Central memory CD8-positive, alpha-beta T cell (primary cell): Measurements from ENCODE around the gene MTIF2.
"Not testable (repeated sequence)": the region's sequence is repeated elsewhere in the genome, so short reads cannot be mapped to it uniquely, and the experiment has no call there.

Experiments
- ATAC-seq: fragments of 150-1000 bp; cut with Tn5 transposase; replicated peaks from 2 replicates; pipeline ENCODE4 v1.10.0; 2022; ENCODE audit warnings: mild to moderate bottlenecking, moderate FRiP score, moderate number of reproducible peaks; ENCODE audit not compliant: poor library complexity, severe bottlenecking; ENCODE audit errors: extremely low read depth
- DNase-seq, 2 donors: peaks; one replicate each; pipeline ENCODE4 v3.0.0; 2021; ENCODE audit warnings: low spot score in 2 of 2
- H3K27ac Mint-ChIP-seq: one replicate; pipeline ENCODE4 v1.8.0; 2022; ENCODE audit warnings: low read depth, mild to moderate bottlenecking, moderate library complexity, mixed read lengths
- H3K27me3 Mint-ChIP-seq: one replicate; pipeline ENCODE4 v1.8.0; 2022; ENCODE audit warnings: mixed read lengths
- H3K36me3 Mint-ChIP-seq: one replicate; pipeline ENCODE4 v1.8.0; 2022; ENCODE audit warnings: mild to moderate bottlenecking, moderate library complexity, mixed read lengths; ENCODE audit not compliant: insufficient read depth
- H3K4me1 Mint-ChIP-seq: one replicate; pipeline ENCODE4 v1.8.0; 2022; ENCODE audit warnings: mixed read lengths
- H3K4me3 Mint-ChIP-seq: one replicate; pipeline ENCODE4 v1.8.0; 2022; ENCODE audit warnings: mild to moderate bottlenecking, moderate library complexity, mixed read lengths
- H3K9me3 Mint-ChIP-seq: one replicate; pipeline ENCODE4 v1.8.0; 2022; ENCODE audit warnings: mixed read lengths

MTIF2 gene

DNA sequence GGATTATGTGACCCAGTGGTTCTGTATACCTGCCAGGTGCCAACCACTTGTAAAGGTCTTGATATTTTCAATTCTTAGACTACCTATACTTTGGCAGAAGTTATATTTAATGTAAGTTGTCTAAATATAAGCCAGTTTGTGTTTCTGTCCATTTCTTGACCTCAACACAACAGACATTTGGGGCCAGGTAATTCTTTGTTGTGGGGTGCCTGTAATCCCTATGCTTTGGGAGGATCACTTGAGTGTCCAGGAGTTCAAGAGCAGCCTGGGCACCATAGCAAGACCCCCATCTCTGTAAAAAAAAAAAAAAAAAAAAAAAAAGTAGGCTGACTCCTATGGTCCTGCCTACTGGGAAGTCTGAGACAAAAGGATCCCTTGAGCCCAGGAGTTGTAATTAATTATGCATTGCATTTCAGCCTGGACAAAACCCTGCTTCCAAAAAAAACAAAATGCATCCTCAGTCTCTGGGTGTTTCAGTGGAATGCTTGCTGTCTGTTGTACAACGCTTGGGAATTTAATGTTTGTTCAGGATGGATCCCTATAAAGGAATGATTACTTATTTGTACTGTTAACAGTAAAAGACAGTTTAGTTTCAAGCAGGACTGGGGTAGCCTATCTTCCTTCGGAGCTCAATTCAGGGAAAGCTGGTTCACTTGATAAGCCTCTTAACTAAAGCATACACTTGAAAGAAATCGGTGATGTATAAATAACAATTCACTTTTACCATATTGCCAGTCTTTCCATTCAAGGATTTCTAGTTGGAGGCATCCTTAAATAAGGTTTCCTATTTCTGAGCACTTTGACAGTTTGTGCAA, 33.1 kb downstream of the MTIF2 start:
- ATAC-seq (no peak), DNase-seq (no peak)
- Mint-ChIP-seq H3K9me3 (no peaks in the 10 kb centered on the region), H3K36me3 (peaks cover 51% of the 10 kb centered on the region), H3K4me3 (no peak overlapping the region), H3K4me1 (peaks cover 21% of the 10 kb centered on the region), H3K27ac (no peak overlapping the region), H3K27me3 (no peaks in the 10 kb centered on the region)

DNA sequence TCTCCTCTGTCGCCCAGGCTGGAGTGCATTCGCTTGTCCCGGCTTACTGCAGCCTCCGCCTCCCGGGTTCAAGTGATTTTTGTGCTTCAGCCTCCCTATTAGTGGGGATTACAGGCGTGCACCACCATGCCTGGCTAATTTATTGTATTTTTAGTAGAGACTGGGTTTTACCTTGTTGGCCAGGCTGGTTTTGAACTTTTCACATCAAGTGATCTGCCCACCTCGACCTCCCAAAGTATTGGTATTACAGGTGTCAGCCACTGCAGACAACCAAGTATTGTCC, 35.4 kb downstream of the MTIF2 start:
- H3K36me3 Mint-ChIP-seq: peaks cover 41% of the 10 kb centered on the region
- no peak for DNase-seq
- peak overlapping the region; percentile 97 for H3K27ac Mint-ChIP-seq
- H3K27me3 Mint-ChIP-seq: no peaks in the 10 kb centered on the region
- H3K4me1 Mint-ChIP-seq: peaks cover 37% of the 10 kb centered on the region
- no peaks in the 10 kb centered on the region for H3K9me3 Mint-ChIP-seq
- ATAC-seq: no peak
- H3K4me3 Mint-ChIP-seq: peak overlapping the region; percentile 95

DNA sequence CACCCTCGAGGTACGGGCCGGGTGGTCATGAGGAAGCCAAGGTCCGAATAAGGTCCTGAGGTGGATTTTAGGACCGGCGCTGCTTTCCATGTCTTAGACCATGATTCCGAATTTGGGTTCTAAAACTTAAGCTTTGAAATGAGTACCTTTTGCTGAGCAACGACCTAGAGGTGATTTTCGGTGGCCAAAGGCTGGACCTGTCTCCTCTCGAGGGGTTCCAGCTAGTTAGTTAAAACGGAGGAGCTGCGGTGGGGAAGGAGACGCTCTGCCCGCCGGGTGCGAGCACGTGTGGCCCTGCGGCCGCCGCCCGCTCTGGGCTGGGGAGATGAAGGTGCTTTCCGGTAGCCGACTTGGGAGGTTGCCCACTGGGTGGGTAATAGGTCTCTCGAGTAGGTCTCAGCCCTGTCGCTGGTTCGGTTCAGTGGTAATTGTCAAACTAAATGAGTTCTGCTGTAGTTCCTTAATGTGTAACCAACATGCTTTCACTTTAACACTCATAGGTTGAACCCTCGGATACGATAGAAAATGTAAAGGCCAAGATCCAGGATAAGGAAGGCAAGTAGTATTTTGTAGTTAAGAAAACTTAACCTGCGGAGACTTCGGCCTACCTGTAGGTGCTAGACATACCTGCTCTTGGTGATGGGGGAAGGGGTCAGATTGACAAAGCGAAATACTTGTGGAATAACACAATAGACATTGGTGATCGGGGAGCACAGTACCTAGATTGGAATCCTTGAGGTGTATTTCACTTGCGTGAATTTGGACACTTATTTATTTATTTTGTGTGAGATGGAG, 36.0 kb downstream of the MTIF2 start:
- Mint-ChIP-seq H3K9me3 (peaks cover 2% of the 10 kb centered on the region), H3K4me3 (peak overlapping the region; percentile 95), H3K4me1 (peaks cover 43% of the 10 kb centered on the region), H3K36me3 (peaks cover 39% of the 10 kb centered on the region), H3K27ac (peak overlapping the region; percentile 97), H3K27me3 (no peaks in the 10 kb centered on the region)
- DNase-seq (peak; percentile 42 to 72), ATAC-seq (peak; percentile 76)

DNA sequence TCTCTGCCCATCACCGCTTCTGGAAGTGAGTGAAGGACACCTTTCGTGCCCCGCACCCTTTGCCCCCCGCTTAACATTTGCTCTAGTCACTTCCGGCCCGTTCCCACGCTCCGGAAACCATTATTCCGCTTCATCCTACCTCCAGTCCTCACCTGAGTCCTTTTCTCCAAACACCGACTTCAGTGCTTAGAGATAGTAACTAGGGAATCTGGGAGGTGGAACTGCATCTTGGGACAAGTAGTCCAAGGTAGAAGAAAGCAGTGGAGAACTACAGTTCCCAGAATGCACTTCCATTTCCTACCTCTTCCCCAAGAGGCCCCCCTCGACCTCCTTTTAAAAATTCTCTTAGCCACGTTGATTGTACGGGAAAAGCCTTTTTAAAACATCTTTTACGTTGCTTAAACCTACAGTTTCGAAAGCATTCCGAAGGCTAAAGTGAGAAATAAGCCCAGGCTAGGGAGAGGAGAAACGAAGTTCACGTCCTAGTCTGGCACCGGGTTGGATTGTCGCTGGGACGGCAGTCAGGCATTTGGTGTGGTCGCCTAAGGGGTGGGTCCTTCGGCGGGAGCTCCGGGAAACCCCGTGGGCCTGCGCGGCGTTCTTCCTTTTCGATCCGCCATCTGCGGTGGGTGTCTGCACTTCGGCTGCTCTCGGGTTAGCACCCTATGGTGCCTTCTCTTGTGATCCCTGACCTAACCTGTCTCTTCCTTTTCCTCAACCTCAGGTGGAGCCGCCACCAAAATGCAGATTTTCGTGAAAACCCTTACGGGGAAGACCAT, 36.8 kb downstream of the MTIF2 start, which contains the start of the genes CLHC1 and RPS27A:
CLHC1 (minus strand) TSS at position 210 of the 779 bp plus-strand sequence. CDS start 9,882 bp downstream, outside the sequence.
RPS27A (plus strand) TSS at position 605 of the 779 bp plus-strand sequence; CDS start at position 742, 137 bp downstream.
- Mint-ChIP-seq H3K4me1 (peaks cover 49% of the 10 kb centered on the region), H3K27ac (peak within 1 kb of the TSS; percentile 97), H3K4me3 (peak within 1 kb of the TSS; percentile 95), H3K9me3 (peaks cover 4% of the 10 kb centered on the region), H3K27me3 (no peaks in the 10 kb centered on the region), H3K36me3 (peaks cover 37% of the 10 kb centered on the region)
- DNase-seq (peak; percentile 91 to 93), ATAC-seq (peak; percentile 90)

DNA sequence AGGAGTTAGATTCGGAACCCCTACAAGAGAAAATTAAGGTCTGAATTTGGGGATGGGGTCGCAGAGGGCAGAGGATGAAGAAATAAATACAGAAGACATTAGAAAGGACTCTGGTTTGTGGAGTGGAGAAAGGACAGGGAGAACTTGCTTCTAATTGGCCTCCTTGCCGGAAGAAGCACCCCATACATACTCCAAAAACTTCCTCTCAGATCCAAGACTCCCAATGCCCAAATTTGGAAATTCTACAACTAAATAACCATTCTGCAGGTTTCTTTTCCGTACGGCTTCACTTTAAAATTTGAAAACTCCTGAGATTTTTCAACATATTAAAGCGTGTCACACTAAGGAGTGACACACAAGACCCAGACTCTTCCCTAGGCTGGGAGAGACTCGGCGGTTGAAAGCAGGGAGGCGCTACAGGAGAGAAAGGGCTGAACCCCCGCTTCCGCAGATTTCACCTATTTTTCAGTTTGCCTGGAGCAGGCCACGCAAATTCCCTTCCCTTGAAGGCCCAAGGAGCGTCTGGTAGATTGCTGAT, 37.4 kb downstream of the MTIF2 start:
- H3K27me3 Mint-ChIP-seq: no peaks in the 10 kb centered on the region
- peaks cover 4% of the 10 kb centered on the region for H3K9me3 Mint-ChIP-seq
- H3K4me1 Mint-ChIP-seq: peaks cover 49% of the 10 kb centered on the region
- H3K4me3 Mint-ChIP-seq: peak overlapping the region; percentile 95
- no peak for DNase-seq
- H3K27ac Mint-ChIP-seq: peak overlapping the region; percentile 97
- no peak for ATAC-seq
- H3K36me3 Mint-ChIP-seq: peaks cover 35% of the 10 kb centered on the region

DNA sequence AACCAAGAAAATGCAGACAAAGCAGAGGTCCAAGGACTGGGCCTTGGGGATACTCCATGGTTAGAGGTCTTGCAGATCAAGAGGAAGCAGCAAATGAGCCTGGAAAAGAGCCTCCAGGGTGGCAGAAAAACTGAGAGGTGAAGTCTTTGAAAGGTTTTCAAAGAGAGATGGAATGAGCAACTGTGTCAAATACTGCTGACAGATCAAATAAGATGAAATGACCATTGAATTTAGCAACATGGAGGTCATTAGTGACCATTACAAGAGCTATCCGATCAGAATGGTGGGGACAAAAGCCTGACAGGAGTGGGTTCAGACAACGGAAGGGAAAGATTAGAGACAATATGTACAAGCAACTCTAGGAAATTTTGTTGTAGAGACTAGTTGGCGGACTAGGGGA, 38.5 kb downstream of the MTIF2 start:
- peaks cover 28% of the 10 kb centered on the region for H3K36me3 Mint-ChIP-seq
- H3K27ac Mint-ChIP-seq: peak overlapping the region; percentile 97
- peaks cover 4% of the 10 kb centered on the region for H3K9me3 Mint-ChIP-seq
- H3K27me3 Mint-ChIP-seq: no peaks in the 10 kb centered on the region
- peak overlapping the region; percentile 95 for H3K4me3 Mint-ChIP-seq
- ATAC-seq (no peak), DNase-seq (no peak)
- peaks cover 49% of the 10 kb centered on the region for H3K4me1 Mint-ChIP-seq

DNA sequence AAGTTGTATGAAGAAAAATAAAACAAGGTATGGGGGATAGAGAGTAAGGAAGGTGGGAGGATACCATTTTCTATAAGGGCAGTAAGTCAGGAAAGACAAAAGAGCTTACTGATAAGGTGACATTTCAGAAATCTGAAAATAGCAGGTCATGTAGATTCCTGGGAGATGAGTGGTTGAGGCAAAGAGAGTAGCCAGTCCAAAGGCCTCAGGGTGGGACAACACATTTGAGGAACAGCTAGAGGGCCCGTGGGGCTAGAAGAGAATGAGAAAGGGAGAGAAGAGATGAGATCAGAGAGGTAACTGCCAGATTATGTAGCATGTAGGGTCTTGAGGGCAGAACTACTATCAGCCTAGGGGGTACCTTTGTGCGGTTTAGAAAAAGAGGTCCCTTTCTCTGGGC, 39.8 kb downstream of the MTIF2 start:
- Mint-ChIP-seq H3K4me3 (no peak overlapping the region), H3K4me1 (peaks cover 49% of the 10 kb centered on the region), H3K27me3 (no peaks in the 10 kb centered on the region), H3K9me3 (peaks cover 4% of the 10 kb centered on the region), H3K27ac (peak overlapping the region; percentile 0), H3K36me3 (peaks cover 24% of the 10 kb centered on the region)
- ATAC-seq (no peak), DNase-seq (no peak)

DNA sequence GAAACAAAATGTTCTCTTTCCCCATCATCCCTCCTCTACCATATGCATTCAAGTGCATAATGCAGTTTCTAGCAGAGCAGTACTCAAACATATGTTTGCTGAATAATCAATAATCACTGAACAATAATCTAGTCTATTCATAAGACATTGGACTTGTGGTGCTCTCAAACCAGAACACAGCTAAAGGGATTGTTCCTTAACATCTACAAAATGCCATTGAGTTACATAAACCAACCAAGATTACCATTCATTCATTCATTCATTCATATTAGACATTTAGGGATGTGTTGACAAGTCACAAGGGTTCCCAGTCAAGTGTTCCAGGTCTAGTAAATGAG, 40.8 kb downstream of the MTIF2 start:
- Mint-ChIP-seq H3K27ac (peak overlapping the region; percentile 59), H3K4me3 (peak overlapping the region; percentile 2), H3K27me3 (no peaks in the 10 kb centered on the region), H3K36me3 (peaks cover 21% of the 10 kb centered on the region), H3K4me1 (peaks cover 39% of the 10 kb centered on the region), H3K9me3 (peaks cover 4% of the 10 kb centered on the region)
- DNase-seq (no peak), ATAC-seq (no peak)

DNA sequence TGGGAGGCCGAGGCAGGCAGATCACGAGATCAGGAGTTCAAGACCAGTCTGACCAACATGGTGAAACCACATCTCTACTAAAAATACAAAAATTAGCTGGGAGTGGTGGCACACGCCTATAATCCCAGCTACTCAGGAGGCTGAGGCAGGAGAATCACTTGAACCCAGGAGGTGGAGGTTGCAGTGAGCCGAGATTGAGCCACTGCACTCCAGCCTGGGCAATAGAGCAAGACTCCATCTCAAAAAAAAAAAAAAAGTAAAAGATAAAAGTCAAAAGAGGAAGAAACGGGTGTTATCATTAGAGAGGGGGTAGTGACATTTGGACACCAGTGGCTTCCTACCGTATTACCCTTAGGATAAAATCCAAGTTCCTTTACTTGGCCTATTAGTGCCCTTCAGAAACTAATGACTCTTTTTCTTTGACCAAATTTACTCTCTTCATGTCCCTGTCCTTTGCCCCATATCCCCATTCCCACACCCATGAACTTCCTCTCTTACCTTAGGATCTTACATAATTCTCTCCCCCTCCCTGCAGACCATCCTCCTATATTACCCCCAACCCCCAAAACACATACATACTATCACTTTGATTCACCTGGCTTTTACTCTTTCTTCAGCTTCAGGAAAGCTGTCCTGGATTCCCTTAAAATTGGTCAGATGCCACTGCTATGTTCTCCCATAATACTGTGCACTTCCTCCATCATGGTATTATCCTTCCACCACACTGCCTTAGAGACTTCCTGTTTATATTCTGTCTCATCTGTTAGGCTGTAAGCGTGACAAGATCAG, 41.4 kb downstream of the MTIF2 start:
- ATAC-seq, H3K27me3 Mint-ChIP-seq, H3K9me3 Mint-ChIP-seq, DNase-seq: not testable (repeated sequence)
- Mint-ChIP-seq H3K4me1 (peaks cover 40% of the 10 kb centered on the region), H3K4me3 (peak overlapping the region; percentile 2), H3K36me3 (peaks cover 16% of the 10 kb centered on the region), H3K27ac (peak overlapping the region; percentile 59)

DNA sequence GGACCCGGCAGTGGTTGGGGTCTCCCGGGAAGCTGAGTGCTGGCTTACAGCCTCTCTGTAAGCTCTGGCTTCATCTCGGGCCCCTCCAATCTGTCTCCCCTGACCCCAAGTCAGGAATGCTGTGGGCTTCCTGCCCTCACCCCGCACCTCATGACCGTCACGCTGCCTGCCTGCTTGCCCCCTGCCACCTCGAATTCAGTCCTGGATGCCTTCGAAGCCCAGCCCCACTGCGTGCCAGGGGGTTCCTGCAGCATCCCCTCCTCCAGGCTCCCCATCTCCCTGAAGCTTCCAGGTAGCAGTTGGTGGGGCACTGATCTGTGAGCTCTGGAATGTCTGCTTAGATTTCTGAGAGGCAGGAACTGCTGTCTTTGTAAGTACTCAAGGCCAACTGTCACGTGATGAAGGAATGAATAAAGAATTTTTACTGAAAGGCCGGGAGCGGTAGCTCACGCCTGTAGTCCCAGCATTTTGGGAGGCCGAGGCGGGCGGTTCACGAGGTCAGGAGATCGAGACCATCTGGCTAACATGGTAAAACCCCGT, 43.5 kb downstream of the MTIF2 start:
- H3K4me1 Mint-ChIP-seq: peaks cover 46% of the 10 kb centered on the region
- peaks cover 4% of the 10 kb centered on the region for H3K9me3 Mint-ChIP-seq
- no peak for ATAC-seq
- peak overlapping the region; percentile 16 for H3K4me3 Mint-ChIP-seq
- DNase-seq: no peak
- H3K27me3 Mint-ChIP-seq: no peaks in the 10 kb centered on the region
- H3K27ac Mint-ChIP-seq: no peak overlapping the region
- H3K36me3 Mint-ChIP-seq: peaks cover 13% of the 10 kb centered on the region

DNA sequence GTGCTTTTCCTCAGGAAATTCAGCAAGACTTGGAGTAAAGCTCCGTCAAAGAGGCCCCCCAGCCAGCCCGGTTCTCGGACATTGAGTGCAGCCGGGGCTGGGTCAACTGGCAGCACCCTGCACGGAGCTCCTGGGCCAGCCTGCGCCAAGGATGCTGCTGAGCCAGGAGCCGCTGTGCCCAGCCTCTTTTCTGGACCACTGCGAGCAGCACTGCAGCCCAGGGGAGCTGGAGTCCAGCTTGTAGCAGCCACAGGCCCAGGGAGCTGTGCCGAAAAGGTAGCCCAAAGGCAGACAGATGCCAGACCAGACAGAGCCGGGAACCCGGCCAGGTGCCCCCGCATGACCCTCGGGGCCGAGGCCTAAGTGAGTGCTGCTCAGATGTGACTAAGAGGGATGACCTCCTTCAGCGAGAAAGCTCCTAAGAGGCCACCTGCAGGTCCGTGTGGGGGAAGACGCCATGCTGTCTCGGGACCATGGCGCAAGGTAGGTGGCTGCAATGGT, 44.2 kb downstream of the MTIF2 start:
- no peak overlapping the region for H3K27ac Mint-ChIP-seq
- peaks cover 39% of the 10 kb centered on the region for H3K4me1 Mint-ChIP-seq
- no peaks in the 10 kb centered on the region for H3K27me3 Mint-ChIP-seq
- peaks cover 13% of the 10 kb centered on the region for H3K36me3 Mint-ChIP-seq
- H3K4me3 Mint-ChIP-seq: no peak overlapping the region
- DNase-seq (no peak), ATAC-seq (no peak)
- H3K9me3 Mint-ChIP-seq: peaks cover 4% of the 10 kb centered on the region
